Hepatocyte (in vitro differentiated cells): ENCODE results near the gene RALGDS. TPM values are rescaled to one million over a fixed set of nuclear protein-coding genes. Genes with fewer than 3 reads are reported as not detected.
"Not testable (repeated sequence)": the region's sequence is repeated elsewhere in the genome, so short reads cannot be mapped to it uniquely, and the experiment has no call there.

Experiments used
- DNase-seq: peaks from one replicate; pipeline ENCODE4 v3.0.0-alpha.2; 2016; ENCODE audit warnings: low spot score
- H2AFZ ChIP-seq: fragments of 200-600 bp; sonication (generic); 2 replicates; pipeline ENCODE4 v1.6.0; 2016; ENCODE audit warnings: antibody characterized with exemption, mild to moderate bottlenecking
- H3K27ac ChIP-seq: fragments of 200-600 bp; sonication (generic); 2 replicates; pipeline ENCODE4 v1.5.1; 2016; ENCODE audit warnings: mild to moderate bottlenecking
- H3K27me3 ChIP-seq: fragments of 200-600 bp; sonication (generic); 2 replicates; pipeline ENCODE4 v1.6.1; 2016
- H3K36me3 ChIP-seq: fragments of 200-600 bp; sonication (generic); replicated peaks from 2 replicates; pipeline ENCODE4 v1.5.1; 2016; ENCODE audit warnings: low read depth; ENCODE audit not compliant: insufficient read depth
- H3K4me1 ChIP-seq: fragments of 200-600 bp; sonication (generic); 2 replicates; pipeline ENCODE4 v1.5.1; 2016; ENCODE audit warnings: mild to moderate bottlenecking, moderate library complexity; ENCODE audit not compliant: insufficient read depth
- H3K4me2 ChIP-seq: fragments of 200-600 bp; sonication (generic); 2 replicates; pipeline ENCODE4 v1.6.0; 2016
- H3K4me3 ChIP-seq: fragments of 200-600 bp; sonication (generic); 2 replicates; pipeline ENCODE4 v1.5.1; 2016; ENCODE audit warnings: mild to moderate bottlenecking
- H3K79me2 ChIP-seq: fragments of 200-600 bp; sonication (generic); 2 replicates; pipeline ENCODE4 v1.6.0; 2017; ENCODE audit warnings: mild to moderate bottlenecking
- H3K9me2 ChIP-seq: fragments of 200-600 bp; sonication (generic); replicated peaks from 2 replicates; pipeline ENCODE4 v1.6.0; 2017; ENCODE audit warnings: mild to moderate bottlenecking; ENCODE audit not compliant: insufficient read depth
- H3K9me3 ChIP-seq: fragments of 200-600 bp; sonication (generic); 2 replicates; pipeline ENCODE4 v1.5.1; 2016; ENCODE audit warnings: low read depth, mild to moderate bottlenecking
- H4K20me1 ChIP-seq: fragments of 200-600 bp; sonication (generic); 2 replicates; pipeline ENCODE4 v1.6.0; 2016; ENCODE audit warnings: mild to moderate bottlenecking; ENCODE audit not compliant: insufficient read depth, poor library complexity, severe bottlenecking
- EZH2 ChIP-seq: fragments of 200-600 bp; sonication (generic); IDR thresholded peaks from 2 replicates; pipeline ENCODE4 v1.6.1; 2016; ENCODE audit warnings: antibody characterized with exemption, mild to moderate bottlenecking, borderline replicate concordance
- EZH2phosphoT487 ChIP-seq: fragments of 200-600 bp; sonication (generic); IDR thresholded peaks from one replicate; pipeline ENCODE4 v1.6.1; 2018; ENCODE audit warnings: antibody characterized with exemption, mild to moderate bottlenecking, low read depth, moderate library complexity; ENCODE audit not compliant: unreplicated experiment, severe bottlenecking
- WGBS: methylation state at CpG from one replicate; pipeline ENCODE4 v1.1.6; 2016; ENCODE audit warnings: low lambda C conversion rate; ENCODE audit errors: missing lambda C conversion rate; 5-methylcytosine and 5-hydroxymethylcytosine counted together
- polyA plus RNA-seq: library from polyadenylated mRNA; unstranded; fragments of >200 nt; fragmentation: Nextera tagmentation; extraction: Ambion mirVana; gene quantifications from 2 replicates; pipeline ENCODE4 v1.2.1, GENCODE V29; 2016
- total RNA-seq: library from RNA; depleted of rRNA; stranded (reverse); fragments of >200 nt; gene quantifications from 2 replicates; pipeline ENCODE4 v1.2.3, GENCODE V29; 2014
- TF ChIP-seq, protein P1 (sequence below): fragments of 200-600 bp; sonication (generic); IDR thresholded peaks from 2 replicates; pipeline ENCODE4 v1.5.1; 2016; ENCODE audit warnings: antibody characterized with exemption, mild to moderate bottlenecking; ENCODE audit not compliant: poor library complexity

Gene RALGDS
- total and polyA plus RNA-seq, 2 experiments from 2014 or later = 26.9 to 48.0 TPM

DNA sequence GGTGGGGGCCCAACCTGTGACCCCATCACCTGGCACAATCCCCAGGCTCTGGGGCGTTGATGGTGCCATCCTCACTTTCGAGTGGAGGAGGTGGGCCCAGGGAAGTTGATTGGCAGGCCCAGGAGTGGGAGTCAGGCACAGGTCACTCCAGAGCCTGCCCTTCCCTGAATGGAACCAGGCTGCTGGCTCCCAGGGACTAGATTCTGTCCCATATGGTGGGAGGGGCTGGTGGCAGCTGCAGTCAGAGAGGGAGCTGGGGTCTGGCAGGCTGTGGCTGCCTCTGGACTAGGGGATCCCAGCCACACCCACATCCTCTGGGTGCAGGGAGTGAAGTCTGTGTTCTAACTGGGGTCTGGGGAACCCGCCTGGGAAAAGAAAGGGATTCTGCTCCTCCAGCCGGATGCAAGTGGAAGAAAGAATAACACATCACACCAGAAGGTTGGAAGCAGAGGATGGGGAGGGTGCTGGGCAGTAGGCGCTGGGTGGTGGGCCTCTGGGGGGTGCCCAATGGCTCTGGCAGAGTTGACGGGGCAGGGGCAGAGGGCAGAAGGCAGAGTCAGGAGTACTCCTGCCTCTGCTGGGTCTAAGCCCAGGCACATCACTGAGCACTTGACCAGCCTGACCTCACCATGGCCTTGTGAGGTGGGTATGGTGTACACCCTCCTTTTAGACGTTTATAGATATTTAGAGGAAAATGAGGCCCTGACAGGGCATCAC is 33.5 kb downstream of the RALGDS start:
- H3K4me2 ChIP-seq = no peak overlapping the region
- no peaks in the 10 kb centered on the region for H3K9me3 ChIP-seq
- H3K4me1 ChIP-seq = no peaks in the 10 kb centered on the region
- H3K4me3 ChIP-seq = no peak overlapping the region
- no peaks in the 10 kb centered on the region for H4K20me1 ChIP-seq
- H3K79me2 ChIP-seq = no peaks in the 10 kb centered on the region
- H3K27ac ChIP-seq = no peak overlapping the region
- WGBS = 83% methylated on average over 7 of the region's 7 CpGs
- H3K9me2 ChIP-seq = no peaks in the 10 kb centered on the region
- no peaks in the 10 kb centered on the region for H3K36me3 ChIP-seq
- DNase-seq = no peak
- H2AFZ ChIP-seq = no peak overlapping the region
- TF ChIP-seq EZH2phosphoT487 = no peak
- TF ChIP-seq, protein P1, sequence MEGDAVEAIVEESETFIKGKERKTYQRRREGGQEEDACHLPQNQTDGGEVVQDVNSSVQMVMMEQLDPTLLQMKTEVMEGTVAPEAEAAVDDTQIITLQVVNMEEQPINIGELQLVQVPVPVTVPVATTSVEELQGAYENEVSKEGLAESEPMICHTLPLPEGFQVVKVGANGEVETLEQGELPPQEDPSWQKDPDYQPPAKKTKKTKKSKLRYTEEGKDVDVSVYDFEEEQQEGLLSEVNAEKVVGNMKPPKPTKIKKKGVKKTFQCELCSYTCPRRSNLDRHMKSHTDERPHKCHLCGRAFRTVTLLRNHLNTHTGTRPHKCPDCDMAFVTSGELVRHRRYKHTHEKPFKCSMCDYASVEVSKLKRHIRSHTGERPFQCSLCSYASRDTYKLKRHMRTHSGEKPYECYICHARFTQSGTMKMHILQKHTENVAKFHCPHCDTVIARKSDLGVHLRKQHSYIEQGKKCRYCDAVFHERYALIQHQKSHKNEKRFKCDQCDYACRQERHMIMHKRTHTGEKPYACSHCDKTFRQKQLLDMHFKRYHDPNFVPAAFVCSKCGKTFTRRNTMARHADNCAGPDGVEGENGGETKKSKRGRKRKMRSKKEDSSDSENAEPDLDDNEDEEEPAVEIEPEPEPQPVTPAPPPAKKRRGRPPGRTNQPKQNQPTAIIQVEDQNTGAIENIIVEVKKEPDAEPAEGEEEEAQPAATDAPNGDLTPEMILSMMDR = no peak
- no peaks in the 10 kb centered on the region for H3K27me3 ChIP-seq

DNA sequence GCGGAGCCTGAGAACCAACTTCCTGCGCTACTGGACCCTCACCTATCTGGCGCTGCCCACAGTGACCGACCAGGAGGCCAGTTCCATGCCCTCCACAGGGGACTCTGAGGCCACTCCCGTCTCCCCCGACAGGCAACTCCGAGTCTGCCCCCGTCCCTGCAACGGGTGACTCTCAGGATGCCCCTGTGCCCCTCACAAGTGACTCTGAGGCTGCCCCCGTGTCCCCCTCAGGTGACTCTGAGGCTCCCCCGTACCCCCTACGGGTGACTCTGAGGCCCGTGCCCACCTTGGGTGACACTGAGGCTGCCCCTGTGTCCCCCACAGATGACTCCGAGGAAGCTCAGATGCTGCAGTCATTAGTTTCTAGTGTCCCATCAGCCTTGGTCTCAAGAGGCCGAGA is 34.1 kb downstream of the RALGDS start:
- Histone ChIP-seq H3K4me1 (peaks cover 1% of the 10 kb centered on the region), H4K20me1 (no peaks in the 10 kb centered on the region), H3K36me3 (no peaks in the 10 kb centered on the region), H3K4me2 (no peak overlapping the region), H3K4me3 (no peak overlapping the region), H3K27me3 (no peaks in the 10 kb centered on the region), H2AFZ (no peak overlapping the region), H3K9me3 (no peaks in the 10 kb centered on the region), H3K27ac (no peak overlapping the region), H3K79me2 (no peaks in the 10 kb centered on the region), H3K9me2 (no peaks in the 10 kb centered on the region)
- no peak for TF ChIP-seq EZH2
- TF ChIP-seq EZH2phosphoT487 = no peak
- TF ChIP-seq, protein P1 = no peak
- 90% methylated on average over 15 of the region's 15 CpGs for WGBS
- no peak for DNase-seq

DNA sequence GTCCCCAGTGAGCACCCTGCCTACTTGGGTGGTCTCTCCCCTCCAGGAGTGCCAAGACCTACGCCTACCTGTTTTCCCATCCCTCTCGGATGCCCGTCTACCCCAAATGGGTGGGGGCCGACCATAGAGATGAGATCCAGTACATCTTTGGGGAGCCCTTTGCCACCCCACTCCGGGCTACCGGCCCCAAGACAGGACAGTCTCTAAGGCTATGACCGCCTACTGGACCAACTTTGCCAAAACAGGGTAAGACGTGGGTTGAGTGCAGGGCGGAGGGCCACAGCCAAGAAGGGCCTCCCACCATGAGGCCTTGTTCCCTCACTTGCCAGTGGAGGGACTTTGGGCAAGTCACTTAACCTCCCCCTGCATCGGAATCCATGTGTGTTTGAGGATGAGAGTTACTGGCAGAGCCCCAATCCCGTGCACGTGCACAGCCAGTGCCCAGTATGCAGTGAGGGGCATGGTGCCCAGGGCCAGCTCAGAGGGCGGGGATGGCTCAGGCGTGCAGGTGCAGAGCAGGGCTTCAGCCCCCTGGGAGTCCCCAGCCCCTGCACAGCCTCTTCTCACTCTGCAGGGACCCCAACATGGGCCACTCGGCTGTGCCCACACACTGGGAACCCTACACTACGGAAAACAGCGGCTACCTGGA is 34.7 kb downstream of the RALGDS start:
- not testable (repeated sequence) for H3K4me2 ChIP-seq, H3K4me3 ChIP-seq, H3K79me2 ChIP-seq, H3K9me3 ChIP-seq, H3K4me1 ChIP-seq, H4K20me1 ChIP-seq, H3K9me2 ChIP-seq, H3K27me3 ChIP-seq, DNase-seq, H2AFZ ChIP-seq, H3K27ac ChIP-seq, H3K36me3 ChIP-seq
- WGBS = 87% methylated on average over 9 of the region's 17 CpGs

DNA sequence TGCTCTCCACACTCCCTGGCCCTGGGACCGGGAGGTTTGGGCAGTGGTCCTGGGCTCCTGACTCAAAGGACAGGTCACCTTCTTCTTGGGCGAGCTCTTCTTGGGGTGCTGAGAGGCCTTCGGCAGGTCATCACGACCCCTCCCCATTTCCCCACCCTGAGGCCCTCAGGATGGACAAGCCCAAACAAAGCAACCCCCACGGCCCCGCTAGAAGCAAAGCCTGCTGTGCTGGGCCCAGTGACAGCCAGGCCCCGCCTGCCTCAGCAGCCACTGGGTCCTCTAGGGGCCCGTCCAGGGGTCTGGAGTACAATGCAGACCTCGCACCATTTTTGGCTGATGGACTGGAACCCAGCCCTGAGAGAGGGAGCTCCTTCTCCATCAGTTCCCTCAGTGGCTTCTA is 37.4 kb downstream of the RALGDS start:
- H3K27me3 ChIP-seq, H3K4me1 ChIP-seq, H3K27ac ChIP-seq, H4K20me1 ChIP-seq, DNase-seq, H3K79me2 ChIP-seq, H2AFZ ChIP-seq, H3K36me3 ChIP-seq, H3K9me2 ChIP-seq, H3K4me3 ChIP-seq, H3K9me3 ChIP-seq, H3K4me2 ChIP-seq: not testable (repeated sequence)
- 78% methylated on average over 5 of the region's 9 CpGs for WGBS

DNA sequence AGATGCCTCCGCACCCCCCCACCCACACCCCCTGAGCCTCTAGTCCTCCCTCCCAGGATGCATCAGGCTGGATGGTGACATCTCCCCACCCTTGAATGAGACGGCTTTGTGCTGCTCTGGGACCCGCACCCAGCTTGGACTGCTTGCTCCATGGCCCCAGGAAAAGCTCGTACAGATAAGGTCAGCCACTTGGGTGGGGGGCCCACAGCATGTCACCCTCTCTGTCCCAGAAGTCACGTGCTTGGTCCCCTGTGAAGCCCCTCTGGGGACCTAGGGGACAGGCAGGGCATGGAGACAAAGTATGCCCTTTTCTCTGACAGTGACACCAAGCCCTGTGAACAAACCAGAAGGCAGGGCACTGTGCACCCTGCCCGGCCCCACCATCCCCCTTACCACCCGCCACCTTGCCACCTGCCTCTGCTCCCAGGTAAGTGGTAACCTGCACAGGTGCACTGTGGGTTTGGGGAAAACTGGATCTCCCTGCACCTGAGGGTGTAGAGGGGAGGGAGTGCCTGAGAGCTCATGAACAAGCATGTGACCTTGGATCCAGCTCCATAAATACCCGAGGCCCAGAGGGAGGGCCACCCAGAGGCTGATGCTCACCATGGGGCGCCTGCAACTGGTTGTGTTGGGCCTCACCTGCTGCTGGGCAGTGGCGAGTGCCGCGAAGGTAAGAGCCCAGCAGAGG is 38.9 kb downstream of the RALGDS start:
- H3K27ac ChIP-seq = peak overlapping the region; percentile 72
- not testable (repeated sequence) for H2AFZ ChIP-seq, H3K4me2 ChIP-seq, H3K4me1 ChIP-seq, H3K27me3 ChIP-seq, H3K4me3 ChIP-seq, H3K79me2 ChIP-seq, DNase-seq, H3K36me3 ChIP-seq, H3K9me2 ChIP-seq, H4K20me1 ChIP-seq, H3K9me3 ChIP-seq
- WGBS = 91% methylated on average over 7 of the region's 12 CpGs

DNA sequence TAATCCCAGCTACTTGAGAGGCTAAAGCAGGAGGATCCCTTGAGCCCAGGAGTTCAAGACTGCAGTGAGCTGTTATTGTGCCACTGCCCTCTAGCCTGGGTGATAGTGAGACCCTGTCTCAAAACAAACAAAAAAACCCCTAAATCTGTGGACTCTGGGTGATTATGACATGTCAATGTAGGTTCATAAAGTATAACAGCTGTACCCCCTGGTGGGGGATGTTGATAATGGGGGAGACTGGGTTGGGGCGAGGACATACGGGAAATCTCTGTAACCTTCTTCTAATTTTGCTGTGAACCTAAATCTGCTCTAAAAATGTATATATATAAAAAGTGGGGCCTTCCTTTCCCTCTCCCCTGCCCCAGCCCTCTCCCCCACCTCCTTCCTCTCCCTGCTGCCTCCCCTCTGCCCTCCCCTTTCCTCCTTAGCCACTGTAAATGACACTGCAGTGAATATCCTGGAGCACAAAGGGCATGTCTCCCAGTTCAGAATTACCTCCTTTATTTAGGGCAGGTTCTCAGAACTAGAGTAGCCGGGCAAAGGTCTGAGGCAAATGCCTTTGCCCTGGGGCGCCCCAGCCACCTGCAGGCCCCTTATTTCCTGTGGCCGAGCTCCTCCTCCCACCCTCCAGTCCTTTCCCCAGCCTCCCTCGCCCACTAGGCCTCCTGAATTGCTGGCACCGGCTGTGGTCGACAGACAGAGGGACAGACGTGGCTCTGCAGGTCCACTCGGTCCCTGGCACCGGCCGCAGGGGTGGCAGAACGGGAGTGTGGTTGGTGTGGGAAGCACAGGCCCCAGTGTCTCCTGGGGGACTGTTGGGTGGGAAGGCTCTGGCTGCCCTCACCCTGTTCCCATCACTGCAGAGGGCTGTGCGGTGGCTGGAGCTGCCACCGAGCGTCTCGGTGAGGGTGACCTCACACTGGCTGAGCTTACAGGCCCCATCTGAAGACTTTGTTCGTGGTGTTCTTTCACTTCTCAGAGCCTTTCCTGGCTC is 40.0 kb downstream of the RALGDS start:
- H4K20me1 ChIP-seq, H3K36me3 ChIP-seq, H3K9me2 ChIP-seq, DNase-seq, H3K4me2 ChIP-seq, H3K4me3 ChIP-seq, H2AFZ ChIP-seq, H3K27me3 ChIP-seq, H3K79me2 ChIP-seq, H3K9me3 ChIP-seq: not testable (repeated sequence)
- 85% methylated on average over 8 of the region's 18 CpGs for WGBS
- Histone ChIP-seq H3K4me1 (peaks cover 12% of the 10 kb centered on the region), H3K27ac (peak overlapping the region; percentile 78)
